HG03135 (cell line): ENCODE measurements around the gene ARL6IP4.
"Not testable (repeated sequence)": the region's sequence is repeated elsewhere in the genome, so short reads cannot be mapped to it uniquely, and the experiment has no call there.

ENCODE experiments used
- ATAC-seq: cut with Tn5 transposase; IDR thresholded peaks from one replicate; pipeline ENCODE4 v1.9.1; 2021; ENCODE audit warnings: mild to moderate bottlenecking, moderate library complexity; ENCODE audit not compliant: unreplicated experiment

Gene ARL6IP4

DNA sequence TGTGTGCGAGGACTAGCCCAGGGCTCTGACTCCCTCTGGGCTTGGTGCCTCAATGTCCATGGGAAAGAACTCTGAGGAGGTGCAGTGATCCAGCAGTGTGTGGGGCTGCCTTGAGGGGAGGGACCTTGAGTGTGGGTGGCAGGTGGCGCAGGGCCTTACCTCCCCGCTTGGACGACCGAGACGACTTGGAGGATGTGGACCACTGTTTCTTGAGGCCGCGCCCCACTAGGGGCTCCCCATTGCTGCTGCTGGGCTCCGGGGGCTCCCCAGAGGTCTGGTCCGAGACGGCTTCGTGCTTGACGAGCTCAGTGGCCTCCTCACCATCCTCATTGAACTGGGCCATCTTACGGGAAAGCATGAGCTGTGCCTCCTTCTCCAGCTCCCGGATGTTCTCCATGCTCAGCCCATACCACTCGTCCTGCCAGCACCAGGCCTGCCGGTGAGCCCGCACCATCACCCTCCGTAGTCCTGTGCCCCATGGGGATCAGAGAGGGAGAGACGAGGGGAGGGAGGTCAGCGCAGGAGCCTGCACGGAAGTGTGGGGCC is 24.7 kb downstream of the ARL6IP4 start:
- ATAC-seq: no peak

DNA sequence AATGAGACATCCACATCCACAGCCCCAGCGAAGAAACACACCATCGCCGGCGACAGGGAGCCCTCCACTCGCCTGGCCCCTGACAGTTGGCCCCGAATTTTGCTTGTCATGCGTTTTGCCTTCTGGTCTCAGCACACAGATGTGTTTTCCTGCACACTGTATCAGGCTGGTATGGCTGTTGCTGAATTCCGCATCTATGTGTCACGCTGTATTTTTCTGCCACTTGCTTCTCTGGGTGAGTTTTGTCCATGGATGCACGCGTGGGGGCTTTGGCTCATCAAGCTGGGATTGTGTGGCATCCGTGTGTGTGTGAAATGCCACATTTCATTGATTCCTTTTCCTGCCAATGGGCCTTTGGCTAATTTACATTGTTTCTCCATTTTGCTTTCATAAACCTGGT is 26.5 kb downstream of the ARL6IP4 start:
- ATAC-seq: no peak

DNA sequence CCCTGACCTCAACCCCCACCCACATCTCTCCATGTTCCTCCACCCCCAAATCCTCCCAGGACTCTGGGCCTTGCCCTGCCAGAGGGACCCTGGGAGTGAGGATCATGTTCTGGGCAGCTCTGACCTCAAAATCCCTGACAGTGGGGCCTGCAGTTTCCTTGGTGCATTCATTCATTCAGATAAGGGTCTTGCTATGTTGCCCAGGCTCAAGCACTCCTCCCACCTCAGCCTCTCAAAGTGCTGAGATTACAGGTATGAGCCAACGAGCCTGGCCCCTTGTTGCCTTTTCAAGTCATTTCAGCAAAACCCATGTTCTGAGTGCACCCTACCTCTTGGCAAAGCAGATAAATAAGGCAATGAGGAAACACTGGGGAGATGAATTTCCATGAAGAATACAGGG is 29.6 kb downstream of the ARL6IP4 start:
- ATAC-seq: no peak

DNA sequence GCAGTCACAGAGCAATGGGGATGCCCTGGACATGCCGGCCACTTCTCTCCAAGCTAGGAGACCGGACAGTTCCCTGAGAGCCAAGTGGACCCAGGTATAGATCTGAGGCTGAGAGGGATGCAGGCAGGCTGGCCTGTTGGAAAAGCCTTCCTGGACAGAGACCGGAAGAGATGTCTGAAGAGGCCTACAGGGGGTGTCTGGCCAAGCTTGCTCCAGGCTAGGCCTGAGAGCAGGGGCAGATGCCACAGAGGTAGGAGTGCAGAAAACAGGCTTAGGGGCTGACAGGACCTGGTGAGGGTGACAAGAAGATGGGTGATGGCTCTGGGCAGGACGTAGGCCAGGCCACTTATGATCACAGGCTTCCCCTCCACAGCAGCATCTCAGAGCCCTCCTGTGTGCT is 30.2 kb downstream of the ARL6IP4 start:
- ATAC-seq: no peak

DNA sequence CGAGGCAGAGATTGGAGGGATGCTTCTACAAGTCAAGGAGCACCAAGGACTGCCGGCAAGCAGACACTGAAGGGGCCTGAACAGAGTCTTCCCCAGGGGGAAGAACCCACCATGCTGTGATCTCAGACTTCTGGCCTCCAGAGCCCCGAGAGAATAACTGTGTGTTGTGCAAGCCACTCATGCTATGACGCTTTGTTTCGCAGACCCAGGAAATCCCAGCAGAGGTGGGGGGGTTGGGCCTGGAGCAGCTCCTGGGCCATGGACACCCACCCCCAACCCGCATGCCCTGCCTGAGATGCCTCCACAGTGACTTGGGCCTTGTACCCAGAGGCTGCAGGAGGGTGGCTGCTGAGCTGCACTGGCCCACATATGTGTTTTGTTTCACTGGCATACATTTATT is 31.2 kb downstream of the ARL6IP4 start:
- ATAC-seq: no peak

DNA sequence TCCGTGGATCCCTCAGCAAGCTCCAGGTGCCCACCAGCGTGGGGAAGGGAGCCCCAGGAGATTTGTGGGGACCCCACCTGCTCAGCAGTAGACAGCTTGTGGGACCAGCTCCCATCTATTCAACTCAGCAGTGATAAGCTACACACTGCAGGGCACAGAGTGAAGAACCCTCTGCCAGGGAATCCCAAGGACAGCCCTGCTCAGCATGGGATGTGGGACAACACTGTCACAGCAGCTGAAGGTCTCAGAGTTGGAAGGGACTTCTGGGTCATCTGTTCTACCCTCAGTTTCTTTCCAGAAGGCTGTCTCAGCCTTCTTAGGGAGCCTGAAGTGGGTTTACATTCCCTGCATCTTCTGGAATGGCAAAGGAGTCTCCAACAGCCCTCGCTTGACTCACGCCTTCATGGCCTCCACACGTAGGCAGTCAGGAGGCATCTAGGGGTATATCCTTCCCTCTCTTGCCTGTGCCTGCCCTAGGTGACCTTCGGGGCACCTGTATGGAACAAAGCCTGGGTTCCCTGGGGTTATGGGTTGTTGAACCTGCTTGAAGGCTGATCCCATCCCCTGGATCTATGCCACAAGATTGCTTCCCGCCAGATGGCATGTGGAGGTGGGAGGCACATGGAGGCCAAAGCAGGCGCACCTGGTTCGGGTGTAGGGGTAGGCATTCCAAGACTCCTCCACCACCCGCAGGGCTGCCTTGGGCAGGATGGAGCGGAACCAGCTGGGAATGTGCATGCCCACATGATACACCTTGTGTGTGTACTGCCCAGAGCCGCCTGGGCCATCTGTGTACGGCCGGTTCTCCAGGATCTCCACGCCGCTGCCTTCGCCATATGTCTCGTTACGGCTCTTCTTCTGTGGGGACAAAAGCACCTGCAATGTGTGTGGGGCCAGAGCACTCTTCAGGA is 33.0 kb downstream of the ARL6IP4 start:
- no peak for ATAC-seq

DNA sequence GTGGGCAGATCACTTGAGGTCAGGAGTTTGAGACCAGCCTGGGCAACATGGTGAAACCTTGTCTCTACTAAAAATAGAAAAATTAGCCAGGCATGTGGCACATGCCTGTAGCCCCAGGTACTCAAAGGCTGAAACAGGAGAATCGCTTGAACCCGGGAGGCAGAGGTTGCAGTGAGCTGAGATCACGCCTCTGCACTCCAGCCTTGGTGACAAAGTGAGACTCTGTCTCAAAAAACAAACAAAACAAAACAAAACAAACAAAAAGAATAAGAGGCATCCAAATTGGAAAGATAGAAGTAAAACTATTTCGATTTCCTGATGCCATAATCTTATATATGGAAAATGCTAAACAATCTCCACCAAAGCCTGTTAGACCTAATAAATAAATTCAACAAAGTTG is 34.0 kb downstream of the ARL6IP4 start:
- ATAC-seq: not testable (repeated sequence)

DNA sequence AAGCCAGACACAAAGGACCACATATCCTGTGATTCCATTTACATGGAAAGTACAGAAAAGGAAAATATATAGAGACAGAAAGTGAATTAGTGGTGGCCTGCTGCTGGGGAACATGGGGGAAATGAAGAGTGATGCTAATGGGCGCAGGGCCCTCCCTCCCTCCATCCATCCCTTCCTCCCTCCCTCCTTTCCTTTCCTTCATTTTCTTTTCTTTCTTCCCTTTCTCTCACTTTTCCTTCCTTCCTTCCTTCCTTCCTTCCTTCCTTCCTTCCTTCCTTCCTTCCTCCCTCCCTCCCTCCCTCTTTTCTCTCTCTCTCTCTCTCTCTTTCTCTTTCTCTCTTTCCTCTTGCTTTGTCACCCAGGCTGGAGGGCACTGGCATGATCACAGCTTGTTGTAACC is 37.3 kb downstream of the ARL6IP4 start:
- ATAC-seq: no peak

DNA sequence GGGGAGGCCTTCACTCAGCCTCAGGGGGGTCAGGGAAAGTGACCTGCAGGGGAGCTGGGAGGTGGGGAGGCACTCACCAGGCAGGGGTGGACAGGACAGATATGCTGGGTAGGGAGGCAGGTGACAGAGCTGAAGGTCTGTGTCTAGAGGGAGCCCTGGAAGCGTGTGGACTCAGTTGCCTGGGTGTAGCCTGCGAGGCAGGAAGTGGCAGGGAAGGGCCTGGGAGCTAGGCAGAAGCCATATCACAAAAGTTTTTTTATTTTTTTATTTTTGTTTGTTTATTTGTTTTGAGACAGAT is 39.3 kb downstream of the ARL6IP4 start:
- no peak for ATAC-seq

DNA sequence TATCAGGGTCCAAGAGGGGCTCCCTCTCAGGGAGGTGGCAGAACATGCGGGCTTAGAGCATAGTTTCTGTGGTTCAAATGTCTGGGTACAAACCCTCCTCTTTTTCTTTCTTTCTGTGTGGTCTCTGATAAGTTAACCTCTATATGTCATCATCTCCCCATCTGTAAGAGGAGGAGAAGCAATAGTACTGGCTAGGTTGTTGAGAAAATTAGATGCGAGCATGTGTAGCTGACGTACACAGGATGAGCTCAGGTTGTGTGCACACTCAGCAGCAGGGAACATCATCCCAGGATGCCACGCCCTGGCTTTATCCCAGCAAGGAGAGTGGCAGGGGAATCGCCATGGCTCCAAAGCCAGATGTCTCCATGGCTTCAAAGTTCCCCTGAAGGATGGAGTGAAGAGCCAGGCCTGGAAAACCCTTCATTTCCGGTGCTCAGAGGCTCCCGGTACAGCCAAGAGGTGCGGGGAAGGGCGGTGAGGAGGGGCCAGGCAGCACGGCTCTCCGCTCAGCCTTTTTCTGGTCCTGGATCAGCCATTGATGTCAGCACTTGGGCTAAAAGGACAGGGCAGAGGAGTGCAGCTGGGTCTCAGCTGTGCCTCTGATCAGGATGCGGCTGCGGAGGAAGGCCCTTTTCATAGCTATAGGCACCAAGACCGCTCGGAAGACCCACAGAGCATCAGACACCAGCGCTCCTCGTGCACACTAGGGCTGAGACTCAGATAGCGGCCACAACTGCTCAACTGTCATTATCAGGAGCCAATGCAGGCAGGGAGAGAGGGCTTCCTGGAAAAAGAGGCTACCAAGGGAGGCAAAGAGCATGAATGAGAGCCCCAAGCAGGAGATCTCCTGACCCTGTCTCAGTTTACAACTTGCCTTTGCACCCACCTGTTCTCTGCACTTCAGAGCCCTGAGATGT is 41.5 kb downstream of the ARL6IP4 start:
- ATAC-seq: no peak

DNA sequence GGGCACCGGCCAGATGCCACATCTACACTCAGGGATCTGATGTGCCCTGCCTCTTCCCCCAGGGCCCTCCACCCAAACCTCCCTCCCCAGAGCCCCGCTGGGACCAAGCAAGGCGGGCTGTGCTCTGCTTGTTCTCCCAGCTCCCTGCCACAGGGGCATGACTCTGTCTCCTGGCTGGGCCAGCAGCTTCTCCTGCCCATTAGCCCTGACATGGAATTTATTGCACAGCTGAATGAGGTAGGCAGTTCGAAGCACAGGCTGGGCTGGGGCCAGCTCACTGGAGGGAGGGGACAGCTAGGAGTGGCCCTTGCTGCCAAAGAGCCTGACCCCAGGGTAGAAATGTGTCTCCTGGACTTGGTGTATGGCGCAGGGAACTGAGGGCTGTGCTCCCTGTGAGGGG is 42.4 kb downstream of the ARL6IP4 start:
- no peak for ATAC-seq

DNA sequence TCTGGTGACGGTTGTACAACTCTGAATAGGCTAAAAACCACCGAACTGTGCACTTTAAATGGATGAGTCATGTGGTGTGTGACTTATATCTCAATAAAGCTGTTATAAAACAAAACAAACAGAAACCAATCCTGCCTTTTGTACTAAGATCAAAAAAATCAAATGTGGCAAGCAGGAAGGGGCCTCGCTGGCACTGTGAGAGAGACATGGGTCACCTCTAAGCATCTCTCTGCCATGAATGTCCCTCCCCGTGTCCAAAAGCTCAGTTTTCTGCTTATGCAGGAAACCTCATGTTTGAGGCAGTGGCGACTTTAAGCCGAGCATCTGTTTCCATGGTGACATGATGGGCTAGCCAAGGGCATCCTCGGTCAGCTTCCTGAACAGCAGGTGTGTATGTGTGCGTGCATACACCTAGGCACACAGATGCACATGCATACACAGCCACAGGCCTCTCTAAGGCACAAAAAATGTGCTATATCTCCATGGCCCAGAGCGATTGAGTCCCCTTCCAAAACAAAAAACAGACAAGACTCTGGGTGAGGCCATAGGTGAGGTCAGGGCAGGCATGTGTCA is 44.4 kb downstream of the ARL6IP4 start:
- ATAC-seq: no peak

DNA sequence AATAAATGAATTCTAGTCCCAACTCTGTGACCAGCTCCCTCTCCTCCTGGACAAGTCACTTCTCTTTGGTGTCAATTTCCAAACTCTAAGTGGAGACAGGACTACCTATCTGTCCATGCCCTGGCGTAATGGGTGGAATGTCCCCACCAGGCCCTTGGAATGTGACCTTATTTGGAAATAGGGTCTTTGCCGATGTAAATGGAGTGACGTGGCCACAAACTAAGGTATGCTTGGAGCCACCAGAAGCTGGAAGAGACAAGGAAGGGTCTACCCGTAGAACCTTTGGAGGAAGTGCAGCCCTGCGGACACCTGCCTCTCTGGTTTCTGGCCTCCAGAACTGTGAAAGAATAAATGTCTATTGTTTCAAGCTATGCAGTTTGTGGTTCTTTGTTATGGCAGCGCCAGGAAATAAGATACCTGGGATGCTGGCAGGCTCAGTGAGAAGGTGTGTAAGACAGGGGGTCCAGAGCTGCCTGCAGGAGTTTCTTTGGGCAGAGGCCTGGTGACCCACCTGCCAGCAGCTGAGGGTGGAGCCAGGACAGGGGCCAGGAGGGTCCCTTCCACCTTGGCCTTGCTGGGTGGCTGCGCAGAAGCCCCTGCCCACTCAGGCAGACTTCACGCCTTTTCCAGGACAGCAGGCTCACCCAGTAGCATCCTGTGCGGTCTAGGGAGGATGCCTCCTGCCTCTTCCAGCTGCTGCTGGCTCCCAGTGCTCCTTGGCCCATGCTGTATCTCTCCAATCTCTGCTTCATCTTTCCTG is 45.8 kb downstream of the ARL6IP4 start:
- ATAC-seq: no peak

DNA sequence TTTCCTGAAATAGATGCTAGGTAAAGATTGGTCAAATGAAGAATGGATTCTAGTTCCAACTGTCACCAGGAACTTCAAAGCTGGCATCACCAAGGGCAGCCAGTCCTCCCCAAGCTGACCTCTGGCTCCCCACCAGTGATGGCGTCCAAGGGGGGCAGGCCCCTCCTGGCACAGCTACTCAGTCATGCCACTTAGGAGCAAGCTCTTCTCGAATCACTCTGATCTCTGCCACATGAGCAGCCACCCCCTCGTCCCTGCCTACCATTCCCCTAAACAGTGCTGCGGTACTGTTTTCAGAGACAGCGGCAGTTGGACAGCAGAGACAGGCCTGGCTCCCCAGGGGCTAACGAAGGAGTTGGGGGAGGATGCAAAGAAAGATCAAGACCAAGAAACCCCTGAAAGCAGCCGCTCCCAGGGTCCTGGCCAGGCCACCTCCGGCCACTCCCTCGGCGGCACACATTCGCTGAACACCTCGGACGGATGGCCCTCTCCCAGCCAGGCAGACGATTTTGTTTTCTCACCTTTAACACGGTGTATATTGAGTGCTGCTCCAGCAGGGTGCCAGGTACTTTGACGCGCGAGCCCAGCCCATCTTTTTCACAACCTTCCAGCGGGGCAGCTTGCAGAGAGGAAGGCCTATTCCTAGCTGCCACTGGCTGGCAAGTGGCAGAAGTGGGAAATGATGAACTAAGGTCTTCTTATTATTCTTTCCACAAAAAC is 47.4 kb downstream of the ARL6IP4 start:
- ATAC-seq: no peak

DNA sequence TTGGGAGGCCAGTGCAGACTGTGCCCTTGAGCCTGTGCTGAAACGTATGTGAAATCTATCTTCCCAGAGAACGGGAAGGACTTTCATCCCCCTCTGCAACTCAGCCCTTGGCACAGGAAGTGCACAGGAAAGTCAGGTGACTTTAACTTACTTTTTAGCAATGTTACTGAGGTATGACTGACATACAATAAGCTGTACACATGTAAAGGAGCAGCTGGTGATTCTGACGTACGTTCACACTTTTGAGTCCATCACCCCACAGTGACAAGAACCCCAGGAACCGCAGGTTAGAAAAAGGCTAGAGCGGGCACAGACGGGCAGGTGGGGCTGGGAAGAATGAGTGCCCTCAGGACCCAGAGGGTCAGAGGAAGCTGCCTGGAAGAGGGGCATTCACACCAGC is 48.0 kb downstream of the ARL6IP4 start:
- ATAC-seq: no peak

DNA sequence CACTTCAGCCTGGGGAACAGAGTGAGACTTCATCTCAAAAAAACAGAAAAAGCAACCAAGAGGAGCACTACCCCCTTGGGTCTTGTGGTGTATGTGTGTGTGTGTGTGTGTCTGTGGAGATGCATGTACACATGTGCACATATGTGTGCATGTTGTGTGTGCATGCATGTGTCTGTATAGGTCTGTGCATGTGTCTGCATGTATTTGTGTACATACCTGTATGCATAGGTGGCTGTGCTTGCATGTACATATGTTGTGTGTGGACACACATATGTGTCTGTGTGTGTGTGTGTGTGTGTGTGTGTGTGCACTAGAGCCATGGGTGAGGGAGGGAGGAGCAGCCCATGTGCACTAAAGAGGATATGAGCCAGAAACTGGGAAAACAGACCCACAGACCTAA is 49.1 kb downstream of the ARL6IP4 start:
- no peak for ATAC-seq

DNA sequence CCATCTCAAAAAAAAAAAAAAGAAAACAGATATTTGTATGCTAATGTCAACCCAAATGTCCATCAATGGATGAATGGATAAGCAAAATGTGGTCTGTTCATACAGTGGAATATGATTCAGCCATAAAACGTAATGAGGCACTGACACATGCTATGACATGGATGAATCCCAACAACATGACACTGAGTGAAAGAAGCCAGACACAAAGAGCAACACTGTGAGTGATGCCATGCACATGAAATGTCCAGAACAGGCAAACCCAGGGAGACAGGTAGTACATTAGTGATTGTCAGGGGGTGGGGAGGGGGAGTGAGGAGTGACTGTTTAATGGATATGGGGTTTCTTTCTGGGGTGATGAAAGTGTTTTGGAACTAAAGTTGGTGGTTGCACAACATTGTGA is 50.2 kb downstream of the ARL6IP4 start:
- no peak for ATAC-seq

DNA sequence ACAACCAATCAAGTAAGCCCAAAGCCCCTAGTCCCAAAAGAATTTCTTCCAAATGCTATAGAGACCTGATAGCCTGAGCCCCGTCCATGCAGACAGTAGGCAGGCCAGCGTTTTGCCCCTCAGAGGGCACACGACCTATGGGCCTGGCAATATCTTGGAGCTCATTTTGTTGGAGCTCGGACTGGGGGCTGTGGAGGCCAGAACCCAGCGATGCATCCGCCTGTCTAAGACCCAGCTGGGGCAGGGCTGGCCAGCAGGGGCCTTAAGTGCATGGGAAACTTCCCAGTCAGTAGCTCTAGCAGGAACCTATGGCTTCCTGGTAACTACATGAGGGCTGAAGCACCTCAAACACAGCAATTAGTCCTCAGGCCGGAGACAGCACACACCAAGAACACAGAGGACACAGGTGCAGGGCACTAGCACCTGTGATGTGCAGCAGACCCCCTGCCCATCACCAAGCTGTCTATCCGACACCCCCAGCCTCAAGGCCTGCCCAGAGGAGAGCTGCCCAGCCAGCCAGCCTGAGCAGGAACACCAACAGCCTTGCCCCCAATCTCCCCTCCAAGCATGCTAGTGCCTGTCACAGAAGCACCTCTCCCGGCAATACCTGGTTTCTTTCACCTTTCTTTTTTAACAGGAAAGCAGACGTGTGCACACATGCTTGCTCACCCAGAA is 50.8 kb downstream of the ARL6IP4 start:
- ATAC-seq: no peak
